Measurements from ENCODE around the gene MRPL53.

DNA sequence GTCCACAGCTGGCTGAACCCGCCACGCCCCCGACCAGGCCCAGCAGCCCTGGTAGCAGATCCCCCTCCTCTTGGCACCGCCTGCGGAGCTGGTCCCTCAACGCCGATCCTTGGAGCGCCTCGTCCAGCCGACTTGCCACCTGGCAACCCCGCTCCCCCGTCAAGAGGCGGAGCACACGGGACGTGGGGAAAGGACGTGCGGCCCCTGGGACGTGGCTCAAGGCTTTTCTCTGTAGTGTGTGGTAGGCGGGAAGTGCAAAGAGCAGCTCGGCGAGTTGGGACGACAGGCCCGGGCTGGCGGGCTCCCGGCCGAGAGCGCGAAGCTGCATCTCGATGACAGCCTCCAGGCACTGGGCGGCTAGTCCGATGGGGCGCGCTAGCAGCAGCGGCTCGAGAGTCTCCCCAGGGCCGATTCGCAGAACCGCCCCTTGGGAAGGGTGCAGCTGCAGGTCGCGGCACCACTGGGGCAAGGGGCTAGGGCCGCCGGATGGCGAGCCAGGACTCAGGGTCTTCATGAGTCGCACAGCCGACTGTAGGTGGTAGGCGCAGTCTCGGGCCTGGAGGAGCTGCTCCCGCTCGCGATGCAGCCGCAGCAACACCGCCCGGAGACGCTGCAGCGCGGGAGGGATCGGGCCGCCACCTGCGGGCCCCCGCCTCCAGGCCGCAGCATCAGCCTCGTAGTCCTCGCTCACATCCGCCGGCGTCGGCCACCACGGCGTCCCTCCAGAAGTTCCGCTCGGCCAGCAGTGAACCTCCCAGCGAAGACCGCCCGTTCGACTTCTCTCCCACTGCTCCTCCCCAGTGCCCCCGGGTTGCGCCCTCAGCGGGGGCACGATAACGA lies 9.7 kb upstream of the MRPL53 start:
- TF ChIP-seq POLR2AphosphoS5 (IDR thresholded peaks at IDR 0.05; ENCODE audit: low read depth, low read length) (no peak), SIN3A (IDR thresholded peaks at IDR 0.05; ENCODE audit: borderline replicate concordance, insufficient read depth, low read length) (no peak), TAF1 (IDR thresholded peaks at IDR 0.05; ENCODE audit: borderline replicate concordance, insufficient read depth, low read length) (no peak)
- TF ChIP-seq, protein P1, sequence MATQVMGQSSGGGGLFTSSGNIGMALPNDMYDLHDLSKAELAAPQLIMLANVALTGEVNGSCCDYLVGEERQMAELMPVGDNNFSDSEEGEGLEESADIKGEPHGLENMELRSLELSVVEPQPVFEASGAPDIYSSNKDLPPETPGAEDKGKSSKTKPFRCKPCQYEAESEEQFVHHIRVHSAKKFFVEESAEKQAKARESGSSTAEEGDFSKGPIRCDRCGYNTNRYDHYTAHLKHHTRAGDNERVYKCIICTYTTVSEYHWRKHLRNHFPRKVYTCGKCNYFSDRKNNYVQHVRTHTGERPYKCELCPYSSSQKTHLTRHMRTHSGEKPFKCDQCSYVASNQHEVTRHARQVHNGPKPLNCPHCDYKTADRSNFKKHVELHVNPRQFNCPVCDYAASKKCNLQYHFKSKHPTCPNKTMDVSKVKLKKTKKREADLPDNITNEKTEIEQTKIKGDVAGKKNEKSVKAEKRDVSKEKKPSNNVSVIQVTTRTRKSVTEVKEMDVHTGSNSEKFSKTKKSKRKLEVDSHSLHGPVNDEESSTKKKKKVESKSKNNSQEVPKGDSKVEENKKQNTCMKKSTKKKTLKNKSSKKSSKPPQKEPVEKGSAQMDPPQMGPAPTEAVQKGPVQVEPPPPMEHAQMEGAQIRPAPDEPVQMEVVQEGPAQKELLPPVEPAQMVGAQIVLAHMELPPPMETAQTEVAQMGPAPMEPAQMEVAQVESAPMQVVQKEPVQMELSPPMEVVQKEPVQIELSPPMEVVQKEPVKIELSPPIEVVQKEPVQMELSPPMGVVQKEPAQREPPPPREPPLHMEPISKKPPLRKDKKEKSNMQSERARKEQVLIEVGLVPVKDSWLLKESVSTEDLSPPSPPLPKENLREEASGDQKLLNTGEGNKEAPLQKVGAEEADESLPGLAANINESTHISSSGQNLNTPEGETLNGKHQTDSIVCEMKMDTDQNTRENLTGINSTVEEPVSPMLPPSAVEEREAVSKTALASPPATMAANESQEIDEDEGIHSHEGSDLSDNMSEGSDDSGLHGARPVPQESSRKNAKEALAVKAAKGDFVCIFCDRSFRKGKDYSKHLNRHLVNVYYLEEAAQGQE (IDR thresholded peaks at IDR 0.05; ENCODE audit: insufficient read depth in 1 of 2, low read depth in 2 of 2, low read length in 2 of 2): no peak
